HG03135 (cell line): ENCODE results near the gene RAB11FIP3.

Experiments
- ATAC-seq: cut with Tn5 transposase; IDR thresholded peaks from one replicate; pipeline ENCODE4 v1.9.1; 2021; ENCODE audit warnings: mild to moderate bottlenecking, moderate library complexity; ENCODE audit not compliant: unreplicated experiment

Gene RAB11FIP3

DNA sequence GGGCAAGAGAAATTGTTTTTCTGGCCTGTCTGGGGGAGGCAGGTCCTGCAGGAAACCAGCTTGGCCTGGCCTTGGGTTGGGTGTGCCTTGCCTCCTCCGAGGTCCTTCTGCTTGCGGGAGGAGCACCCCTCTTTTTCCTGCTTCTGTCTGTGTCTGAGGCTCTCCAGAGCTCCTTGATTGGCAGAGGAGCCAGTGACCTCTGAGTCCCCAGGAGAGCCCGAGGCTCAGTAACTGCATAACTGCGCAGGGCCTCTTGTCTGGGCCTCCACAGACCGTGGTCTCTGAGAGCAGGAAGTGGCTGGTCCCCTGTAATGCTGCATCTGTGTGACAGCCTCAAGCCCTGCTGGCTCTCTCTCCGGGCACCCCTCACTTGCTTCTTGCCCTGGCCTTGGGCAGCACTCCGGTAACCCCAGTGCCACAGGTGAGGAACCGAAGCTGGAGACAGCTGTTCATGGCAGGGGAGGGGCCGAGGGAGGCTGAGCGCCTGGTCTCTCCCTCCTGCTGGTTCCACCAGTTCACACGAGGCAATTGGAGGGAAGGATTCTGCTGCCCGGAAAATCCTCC is 103.6 kb downstream of the RAB11FIP3 start:
- ATAC-seq: no peak

DNA sequence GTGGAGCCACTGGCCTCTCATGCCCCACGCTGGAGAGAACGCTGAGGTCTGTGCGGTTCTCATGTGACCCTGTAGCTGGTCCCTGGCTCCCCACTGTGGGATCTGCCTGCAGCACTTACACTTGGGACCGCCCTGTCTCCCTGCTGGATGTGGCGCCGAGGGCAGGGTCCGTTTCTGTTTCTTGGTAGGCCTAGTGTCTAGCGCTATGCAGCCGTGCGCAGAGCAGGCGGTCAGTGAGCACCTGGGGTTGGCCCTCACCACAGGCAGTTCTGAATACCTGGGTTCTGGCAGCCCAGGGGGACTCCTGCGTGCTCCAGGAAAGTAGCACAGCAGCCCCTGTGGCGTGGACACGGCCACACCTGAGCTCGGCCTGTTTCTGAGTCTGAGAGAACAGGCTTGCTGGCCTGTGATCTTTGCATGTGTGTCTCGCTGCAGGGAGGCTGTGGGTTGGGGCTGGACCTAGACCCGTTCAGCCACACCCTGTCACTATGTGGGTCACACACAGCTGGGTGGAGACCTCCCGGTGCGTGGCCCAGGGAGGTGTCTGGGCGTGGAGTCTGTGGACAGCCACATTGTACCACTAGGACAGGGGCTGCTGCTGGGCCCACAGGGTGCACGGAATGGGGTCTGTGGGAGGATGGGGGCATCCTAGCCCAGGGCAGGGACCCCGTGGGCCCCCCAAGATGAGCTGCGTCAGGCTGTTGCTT is 104.8 kb downstream of the RAB11FIP3 start:
- ATAC-seq: no peak

DNA sequence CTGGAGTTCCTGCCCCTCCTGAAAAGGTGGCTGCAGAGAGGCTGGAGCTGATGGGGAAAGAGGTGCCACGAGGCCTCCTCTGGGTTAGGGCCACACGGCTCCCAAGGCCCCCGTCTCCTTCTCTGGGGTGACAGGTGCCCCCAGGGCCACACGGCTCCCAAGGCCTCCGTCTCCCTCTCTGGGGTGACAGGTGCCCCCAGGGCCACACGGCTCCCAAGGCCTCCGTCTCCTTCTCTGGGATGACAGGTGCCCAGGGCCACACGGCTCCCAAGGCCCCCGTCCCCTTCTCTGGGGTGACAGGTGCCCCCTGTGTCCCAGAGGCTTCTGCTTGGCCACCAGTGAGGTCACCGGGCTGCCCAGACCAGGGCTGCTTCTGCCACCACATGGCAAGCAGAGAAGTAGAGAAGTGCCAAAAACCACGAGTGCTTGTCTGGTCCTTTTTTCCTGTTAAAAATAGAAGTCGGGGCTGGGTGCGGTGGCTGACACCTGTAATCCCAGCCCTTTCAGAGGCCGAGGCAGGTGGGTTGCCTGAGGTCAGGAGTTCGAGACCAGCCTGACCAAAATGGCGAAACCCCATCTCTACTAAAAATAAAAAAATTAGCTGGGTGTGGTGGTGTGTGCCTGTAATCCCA is 106.2 kb downstream of the RAB11FIP3 start:
- ATAC-seq: no peak

DNA sequence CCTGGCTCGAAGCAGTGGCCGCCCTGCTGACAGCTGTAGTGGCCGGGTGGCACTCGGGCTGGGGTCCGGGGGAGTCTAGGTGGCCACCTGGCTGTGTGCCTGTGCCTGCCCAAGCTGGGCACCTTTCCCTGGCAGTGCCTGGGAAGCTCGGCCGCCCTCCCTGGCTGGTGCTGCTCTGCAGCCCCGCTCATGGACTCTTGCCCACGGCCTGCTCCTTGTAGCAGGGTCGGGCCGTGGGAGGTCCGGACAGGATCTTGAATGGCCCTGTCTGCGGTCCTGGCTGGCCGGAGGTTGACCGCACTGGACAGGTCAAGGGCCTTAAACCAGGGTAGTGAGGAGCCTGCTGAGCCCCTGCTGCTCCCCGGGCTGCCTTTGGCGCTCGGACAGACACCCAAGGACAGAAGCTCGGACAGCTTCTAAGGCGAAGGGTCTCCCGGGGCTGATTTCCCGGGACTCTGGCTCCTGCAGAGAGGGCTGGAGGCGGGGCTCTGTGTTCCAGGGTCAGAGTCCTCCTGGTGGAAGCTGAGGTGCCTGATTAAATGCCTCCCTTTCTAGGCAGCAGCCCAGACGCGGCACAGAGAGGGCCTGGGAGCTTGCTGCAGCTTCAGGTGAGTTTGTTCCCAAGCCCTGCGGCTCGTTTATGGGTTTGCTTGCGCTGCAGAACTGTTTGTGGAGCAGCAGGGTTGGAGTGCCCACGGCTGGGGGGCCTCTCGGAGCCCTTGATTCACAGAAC is 108.1 kb downstream of the RAB11FIP3 start:
- ATAC-seq: no peak

DNA sequence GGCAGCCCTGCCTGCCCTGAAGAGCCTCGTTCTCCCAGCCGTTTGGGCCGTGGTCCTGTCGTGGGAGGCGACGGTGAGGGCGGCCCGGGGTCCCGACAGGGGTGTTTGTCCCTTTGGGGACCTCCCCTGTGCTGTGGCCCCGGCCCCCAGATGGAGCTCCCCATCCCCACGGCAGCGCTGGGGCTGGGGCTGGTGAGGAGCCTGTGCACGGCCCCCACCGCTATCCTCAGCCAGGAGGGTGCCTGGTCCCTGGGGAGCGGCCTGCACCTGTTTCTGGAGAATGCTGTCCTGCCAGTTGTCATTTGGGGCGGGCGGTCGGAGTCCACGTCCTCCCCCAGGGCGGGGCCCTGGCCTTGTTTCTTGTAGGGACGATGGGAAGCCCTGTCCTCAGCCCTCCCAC is 108.7 kb downstream of the RAB11FIP3 start:
- no peak for ATAC-seq

DNA sequence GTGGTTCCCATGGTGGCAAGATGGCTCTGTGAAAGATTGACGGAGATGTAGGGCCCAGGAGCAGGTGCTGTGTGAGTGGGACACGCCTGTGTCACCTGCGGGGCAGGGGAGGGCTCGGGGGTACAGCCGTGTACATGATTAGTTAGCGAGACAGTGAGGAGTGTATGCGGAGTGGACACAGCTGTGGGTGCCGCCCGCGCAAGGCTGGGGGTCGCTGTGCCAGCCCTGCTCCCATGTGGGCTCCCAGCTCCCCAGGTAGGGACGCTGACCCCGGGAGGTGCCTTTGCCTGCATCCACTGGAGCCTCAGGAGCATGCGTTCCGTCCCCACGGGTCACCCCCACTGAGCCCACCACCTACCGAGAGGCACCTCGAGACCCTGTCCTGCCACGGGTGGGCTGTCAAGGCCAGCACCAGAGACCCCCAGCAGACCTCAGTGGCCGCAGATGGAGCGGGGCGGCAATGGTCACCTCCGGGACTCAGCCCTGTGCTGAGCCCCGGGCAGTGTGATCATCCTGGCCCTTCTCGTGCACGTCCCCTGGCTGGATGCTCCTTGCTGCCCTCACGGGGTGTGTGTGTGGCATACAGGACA is 109.5 kb downstream of the RAB11FIP3 start:
- ATAC-seq: no peak

DNA sequence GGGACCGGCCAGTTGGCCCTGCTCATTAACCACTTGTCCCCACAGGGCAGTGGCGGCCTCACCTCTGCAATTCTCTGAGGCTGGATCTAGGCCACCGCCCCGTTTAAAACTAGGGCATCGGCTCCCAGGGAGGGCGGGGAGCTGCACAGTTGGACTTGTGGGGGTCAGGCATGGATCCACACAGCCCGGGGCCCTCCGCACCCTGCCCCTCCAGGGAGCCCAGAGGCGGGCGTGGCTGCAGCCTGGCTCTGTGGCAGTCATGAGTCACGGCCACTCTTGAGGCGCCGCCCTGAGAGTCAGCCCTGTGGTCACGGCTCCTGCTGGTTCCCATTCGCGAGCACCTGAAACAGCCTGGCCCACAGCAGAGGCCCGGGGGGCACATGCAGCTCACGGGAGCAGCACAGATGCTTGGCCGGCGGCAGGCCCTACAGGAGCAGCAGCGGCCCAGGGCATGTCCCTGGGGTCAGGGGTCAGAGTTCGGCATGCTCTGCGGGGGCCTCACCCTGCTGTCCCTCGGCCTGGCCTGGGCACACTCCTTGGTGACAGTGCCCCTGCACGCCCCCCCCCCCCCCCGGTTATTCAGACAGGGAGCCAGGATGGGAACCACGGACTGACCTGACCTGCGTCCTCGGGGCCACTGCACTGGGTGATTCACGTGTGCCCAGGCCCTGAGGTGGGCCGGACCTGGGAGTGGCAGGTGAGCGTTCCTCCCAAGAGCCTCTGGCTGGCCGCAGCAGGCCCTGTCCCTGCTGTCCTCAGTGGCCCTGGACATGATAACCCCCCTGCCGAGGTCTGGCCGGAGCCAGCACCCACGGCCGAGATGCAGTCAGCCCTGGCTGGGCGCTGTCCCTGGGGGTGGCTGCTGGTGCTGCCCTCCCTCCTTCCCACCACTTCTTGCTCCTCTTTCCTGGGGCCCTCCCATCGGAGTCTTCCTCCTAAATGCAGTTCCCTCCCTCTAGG is 110.3 kb downstream of the RAB11FIP3 start:
- ATAC-seq: no peak

DNA sequence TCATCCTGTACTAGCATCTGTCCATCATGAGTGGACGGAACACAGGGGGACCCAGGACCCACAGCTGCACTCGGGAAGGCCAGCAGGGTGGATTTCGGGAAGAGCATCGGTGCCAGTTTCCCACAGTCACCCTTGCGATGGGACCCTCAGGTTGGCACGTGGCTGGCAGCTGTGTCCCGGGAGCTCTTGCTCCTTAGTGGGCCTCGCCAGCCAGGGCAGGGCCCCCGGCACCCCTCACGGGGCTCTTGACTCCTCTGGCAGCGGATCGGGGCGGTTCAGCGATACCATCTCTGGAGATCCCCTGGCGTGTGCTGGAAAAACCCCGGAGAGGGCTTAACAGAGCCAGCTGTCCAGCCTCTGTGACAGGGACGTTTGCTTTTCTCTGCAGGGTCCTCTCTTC is 111.3 kb downstream of the RAB11FIP3 start:
- no peak for ATAC-seq

DNA sequence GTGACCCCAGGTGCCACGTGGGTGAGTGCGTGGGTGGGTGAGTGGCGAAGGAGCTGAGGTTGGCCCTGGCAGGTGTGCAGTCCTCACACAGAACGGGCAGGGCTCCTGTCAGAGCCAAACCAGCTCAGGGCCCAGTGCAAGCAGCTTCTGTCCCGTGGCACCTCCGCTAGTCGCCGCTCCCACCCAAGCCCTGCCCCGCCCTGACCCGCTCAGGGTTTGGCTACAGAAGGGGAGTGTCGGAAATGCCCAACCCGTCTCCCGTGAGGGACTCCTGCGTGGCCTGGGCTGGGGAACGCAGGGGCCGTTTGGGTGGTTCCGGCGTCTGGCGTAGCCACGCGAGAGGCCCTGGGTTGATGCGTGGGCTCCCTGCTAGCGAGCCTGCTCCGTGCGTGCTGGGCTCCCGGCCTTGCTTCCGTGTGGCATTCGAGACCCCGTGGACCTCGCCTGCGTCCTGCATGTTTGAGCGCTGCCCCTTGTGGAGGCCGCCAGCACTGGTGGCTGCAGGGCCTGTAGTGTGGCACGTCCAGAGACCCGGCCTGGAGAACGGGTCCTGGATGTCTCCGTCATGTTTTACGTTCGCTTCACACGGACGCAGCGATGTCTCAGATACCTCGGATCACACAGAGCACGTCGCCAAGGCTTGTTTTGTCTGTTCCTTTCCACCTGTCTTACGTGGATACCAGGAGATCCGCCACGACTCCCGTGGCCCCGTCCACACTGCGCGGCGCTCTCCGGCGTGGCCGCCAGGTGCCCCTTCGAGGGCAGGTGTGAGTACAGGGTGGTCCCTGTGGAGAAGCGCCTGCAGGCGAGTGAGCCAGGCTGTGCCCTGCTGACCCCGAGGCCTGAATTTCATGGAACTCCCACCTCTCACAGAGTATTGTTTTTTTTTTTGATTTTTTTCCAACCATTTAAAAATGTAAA is 112.2 kb downstream of the RAB11FIP3 start:
- no peak for ATAC-seq

DNA sequence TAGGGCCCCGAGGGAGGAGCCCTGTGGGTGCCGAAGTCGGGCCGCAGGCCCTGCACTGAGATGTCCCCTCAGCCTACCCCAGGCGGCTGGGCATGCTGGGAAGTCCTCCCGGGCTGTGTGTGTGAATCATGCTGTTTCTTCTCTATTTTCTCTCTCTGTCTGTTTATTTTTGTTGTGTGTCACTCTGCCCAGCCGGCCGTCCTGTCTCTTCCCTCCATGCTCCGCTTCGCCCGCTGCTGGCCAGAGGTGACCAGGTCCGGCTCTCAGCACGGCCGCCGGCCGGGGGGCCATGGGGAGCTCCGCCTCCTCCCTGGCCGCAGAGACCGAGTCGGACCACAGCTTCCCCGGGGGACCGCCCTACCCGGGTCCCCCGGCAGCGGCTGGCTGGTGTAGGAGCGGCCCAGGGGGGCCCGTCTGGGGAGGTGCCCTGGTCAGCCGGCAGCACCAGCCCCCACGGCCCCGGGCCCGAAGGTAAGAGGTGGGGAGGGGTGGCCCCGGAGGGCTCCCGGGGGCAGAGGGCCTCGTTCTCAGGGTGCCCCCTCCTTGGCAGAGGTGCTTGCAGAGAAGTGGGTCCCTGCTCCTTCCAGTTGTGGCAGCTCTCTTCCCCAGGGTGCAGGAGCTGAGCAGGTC is 114.6 kb downstream of the RAB11FIP3 start:
- no peak for ATAC-seq

DNA sequence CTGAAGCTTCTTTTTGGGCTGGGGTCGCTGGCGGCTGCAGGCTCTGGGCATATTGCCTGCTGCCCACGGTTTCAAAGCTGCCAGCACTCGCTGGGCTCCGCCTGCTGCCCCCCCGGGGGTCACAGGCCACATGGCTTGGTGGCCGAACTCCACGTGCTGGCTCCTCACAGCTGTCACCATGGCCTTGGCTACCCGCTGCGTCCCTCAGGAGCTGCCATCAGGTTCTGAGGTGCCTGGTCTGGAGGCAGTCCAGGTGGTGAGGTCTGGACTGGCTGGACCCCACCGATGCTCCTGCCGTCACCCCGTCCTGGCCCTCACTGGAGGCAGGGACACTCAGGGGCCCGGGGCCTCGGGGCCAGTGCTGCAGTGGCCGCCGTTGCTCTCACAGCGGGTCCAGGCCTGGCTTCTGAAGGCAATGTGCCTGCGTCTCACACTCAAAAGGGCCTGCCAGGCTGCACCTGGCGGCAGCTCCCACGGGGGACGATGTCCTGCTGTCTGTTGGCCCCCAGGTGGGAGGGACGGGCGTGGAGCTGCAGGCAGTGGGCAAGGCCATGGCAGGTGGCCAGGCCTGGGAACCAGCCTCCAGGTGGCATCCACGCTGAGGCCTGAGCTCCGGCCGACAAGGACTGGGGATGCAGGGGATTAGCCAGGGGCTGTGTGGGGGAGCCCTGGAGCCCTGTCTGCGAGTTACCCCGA is 115.3 kb downstream of the RAB11FIP3 start:
- no peak for ATAC-seq

DNA sequence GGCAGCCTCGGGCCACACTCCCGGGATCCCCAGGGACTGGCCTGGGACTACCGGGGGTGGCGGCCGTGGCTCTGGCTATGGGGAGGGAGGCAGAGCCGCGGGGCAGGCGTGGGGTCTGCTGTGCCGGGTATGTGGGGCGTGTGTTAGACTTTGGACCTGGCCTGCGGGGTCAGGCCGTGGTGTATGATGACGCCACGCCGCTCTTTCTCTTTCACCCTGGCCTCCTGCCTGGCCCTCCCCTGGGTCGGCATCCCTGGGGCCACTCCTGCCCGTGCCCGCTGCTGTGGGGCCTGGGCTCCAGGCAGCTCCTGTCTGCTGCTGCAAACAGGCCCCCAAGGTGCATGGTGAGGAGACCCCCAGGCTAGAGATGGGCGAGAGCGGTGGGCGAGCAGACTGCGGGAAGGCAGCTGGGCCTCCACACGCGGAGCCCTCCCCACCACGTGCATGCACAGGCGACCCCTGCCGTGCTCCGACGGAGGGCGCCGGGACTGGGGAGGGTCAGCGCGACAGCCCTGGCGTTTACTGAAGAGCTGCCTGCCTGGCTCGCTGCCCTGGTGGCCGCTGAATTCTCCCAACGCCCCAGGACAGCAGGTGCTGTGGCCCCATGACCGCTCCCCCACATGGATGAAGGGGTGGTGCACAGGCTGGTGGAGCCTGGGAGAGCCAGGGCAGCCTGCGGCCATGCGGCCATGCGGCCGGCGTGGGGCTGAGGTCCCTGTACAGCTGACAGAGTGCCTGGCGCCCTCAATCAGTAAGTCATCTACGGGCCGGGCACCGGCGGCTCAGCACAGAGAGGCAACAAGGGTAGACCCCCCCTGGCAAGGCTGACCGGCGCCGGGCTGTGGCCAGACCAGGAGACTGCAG is 118.1 kb downstream of the RAB11FIP3 start:
- no peak for ATAC-seq

DNA sequence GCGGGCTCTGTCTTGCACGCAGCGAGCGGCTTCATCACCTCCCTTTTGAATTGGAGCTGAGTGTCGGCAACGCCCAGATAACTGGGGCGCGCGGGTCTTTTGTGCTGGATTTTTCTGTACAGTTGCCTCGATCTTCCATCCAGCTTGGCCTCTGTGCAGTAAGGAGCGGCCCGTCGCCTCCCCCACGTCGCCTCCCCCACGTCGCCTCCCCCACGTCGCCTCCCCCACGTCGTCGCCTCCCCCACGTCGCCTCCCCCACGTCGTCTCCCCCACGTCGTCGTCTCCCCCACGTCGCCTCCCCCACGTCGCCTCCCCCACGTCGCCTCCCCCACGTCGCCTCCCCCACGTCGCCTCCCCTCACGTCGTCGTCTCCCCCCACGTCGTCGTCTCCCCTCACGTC is 119.1 kb downstream of the RAB11FIP3 start:
- no peak for ATAC-seq

DNA sequence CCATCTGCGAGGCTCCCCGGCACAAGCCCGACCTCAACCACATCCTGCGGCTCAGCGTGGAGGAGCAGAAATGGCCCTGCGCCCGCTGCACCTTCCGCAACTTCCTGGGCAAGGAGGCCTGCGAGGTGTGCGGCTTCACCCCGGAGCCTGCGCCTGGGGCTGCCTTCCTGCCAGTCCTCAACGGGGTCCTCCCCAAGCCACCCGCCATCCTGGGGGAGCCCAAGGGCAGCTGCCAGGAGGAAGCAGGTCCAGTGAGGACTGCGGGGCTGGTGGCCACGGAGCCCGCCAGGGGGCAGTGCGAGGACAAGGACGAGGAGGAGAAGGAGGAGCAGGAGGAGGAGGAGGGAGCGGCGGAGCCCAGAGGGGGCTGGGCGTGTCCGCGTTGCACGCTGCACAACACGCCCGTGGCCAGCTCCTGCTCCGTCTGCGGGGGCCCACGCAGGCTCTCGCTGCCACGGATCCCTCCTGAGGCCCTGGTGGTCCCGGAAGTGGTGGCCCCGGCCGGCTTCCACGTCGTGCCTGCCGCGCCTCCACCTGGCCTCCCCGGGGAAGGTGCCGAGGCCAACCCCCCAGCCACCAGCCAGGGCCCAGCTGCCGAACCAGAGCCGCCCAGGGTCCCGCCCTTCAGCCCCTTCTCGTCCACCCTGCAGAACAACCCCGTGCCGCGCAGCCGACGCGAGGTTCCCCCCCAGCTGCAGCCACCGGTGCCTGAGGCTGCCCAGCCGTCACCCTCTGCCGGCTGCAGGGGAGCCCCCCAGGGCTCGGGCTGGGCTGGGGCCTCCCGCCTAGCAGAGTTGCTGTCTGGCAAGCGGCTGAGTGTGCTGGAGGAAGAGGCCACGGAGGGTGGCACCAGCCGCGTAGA is 121.7 kb downstream of the RAB11FIP3 start:
- no peak for ATAC-seq

DNA sequence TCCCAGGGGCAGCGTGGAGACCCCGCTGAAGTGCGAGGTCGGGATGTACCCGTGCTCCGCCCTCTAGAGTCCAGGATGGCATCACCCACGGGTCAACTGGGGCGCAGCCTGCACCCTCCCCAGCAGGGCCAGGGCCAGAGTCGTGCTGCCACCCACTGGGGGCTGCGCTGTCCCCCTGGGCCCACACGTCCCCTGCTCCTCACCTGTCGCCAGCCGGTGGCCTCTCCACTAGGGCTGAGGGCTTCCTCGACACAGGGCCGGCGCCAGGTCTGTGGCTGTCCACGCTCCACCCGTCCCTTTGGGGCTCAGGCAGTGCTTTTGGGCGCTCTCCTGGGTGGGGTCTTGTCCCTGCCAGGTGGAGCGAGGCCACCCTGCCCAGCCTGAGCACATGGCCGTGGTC is 123.1 kb downstream of the RAB11FIP3 start:
- ATAC-seq: no peak

DNA sequence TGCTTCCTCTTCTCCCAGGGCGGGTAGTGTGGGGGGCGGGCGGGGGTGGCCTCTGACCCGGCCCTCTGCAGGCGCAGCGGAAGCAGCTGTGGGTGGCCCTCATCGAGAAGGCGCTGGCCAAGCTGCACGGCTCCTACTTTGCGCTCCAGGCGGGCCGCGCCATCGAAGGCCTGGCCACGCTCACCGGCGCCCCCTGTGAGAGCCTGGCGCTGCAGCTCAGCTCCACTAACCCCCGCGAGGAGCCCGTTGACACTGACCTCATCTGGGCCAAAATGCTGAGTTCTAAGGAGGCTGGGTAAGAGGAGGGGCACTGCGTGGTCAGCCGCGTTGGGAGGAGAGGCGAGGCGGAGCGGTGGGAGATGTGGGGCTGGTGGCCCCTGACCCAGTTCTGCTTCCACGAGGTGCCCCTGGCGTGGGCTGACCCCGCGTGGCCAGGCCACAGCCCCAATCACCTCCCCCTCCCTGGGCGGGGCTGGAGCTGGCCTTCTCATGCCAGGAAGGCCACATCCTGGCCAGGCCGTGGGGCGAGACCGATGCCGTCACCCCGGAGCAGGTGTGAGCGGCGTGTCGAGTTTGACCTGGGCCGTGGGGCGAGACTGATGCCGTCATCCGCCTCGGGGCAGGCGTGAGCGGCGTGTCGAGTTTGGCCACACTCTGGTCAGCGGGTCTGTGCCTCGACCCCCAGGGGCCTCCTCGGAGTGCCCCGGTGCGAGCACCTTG is 124.3 kb downstream of the RAB11FIP3 start:
- no peak for ATAC-seq
